HG03521 (cell line): Measurements from ENCODE around the gene RNASE2.
"Not testable (repeated sequence)": the region's sequence is repeated elsewhere in the genome, so short reads cannot be mapped to it uniquely, and the experiment has no call there.

ENCODE experiments used
- ATAC-seq: cut with Tn5 transposase; IDR thresholded peaks from one replicate; pipeline ENCODE4 v1.9.1; 2021; ENCODE audit warnings: mild to moderate bottlenecking, moderate library complexity; ENCODE audit not compliant: unreplicated experiment

Gene RNASE2

GRCh38 chr14:20980906-20981305 is 25.6 kb downstream of the RNASE2 start:
- no peak for ATAC-seq

DNA sequence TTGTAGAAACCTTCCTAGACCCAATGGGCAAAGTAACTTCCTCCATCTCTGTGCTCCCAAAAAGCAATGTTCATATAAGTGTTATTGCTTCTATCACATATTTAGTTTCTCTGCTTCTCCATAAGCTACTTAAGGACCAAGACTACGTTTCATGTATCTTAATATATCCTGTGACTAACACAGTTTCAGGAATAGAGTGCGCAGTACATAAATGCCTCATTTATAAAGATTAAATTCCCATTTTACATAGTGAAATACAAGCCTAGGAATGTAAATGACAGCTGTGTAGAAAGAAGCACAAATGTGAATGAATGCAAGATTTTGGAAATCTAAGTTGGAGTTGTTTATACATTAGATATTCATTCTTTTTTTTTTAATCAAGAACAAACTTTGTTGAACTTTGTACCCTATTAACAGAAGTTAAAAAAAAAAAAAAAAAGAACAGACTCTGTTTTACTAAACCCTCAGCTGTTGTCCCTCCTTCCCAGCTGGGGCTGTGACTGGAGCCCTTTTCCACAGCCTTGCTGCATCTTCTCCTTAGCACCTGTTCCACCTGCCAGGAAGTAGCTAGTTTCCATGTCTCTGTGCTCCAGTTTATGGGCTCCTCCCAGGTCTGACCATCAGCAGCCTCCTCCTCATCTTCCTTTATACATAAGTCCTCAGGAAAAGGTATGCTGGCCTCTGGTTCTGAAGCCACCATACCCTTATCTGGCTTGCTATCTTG is 27.5 kb downstream of the RNASE2 start:
- ATAC-seq, result no peak

DNA sequence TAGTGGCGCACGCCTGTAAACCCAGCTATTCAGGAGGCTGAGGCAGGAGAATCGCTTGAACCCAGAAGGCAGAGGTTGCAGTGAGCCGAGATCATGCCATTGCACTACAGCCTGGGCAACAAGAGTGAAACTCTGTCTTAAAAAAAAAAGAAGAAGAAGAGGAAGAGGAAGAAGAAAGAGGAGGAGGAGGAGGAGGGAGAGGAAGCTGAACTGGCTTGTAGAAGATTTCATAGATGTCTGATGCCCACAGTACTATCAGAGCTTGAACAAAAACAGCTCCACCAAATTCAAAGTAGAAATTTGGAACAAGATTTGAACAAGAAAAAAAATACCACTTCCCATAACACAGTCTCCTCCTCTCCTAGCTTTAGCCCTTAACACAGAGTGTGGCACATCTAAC is 30.4 kb downstream of the RNASE2 start:
- not testable (repeated sequence) for ATAC-seq

- ATAC-seq, result no peak
Observed at GRCh38 chr14:20986811-20987210, 31.5 kb downstream of the RNASE2 start.

DNA sequence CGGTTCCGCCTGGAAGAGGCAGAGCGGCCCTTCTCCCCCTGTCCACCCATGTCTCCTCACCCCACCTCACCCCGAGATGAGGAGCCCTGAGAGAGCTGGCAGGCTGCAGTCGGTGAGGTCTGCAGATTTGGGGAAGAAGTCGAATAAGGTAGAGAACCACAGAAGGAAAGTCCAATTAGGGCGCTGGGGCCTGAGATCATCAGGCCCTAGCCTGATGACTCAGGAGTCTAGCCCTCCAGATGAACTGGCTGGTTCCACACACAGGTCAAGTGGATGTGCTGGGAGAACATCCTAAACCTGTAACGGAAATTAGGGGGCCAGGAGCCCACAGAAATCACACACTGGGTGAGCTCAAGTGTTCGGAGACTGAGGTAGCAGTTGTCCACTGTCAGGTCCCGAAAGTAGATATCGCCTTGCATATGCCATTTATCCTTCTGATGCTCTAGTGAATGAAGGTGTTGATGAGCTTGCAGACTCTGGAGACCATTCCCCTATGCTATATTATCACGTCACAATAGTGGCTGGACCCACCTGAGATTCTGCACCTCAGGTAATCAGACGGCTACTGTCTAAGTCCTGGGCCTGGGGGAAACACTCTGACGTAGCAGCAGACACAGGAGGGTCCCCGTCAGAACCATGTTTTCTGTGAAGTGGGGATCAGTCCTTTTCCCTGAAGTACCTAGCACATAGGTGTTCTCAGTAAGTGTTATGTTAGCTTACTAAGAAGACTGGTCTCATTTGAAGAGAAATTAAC is 33.6 kb downstream of the RNASE2 start:
- no peak for ATAC-seq

- ATAC-seq, result no peak
Observed at GRCh38 chr14:20989471-20989786, 34.1 kb downstream of the RNASE2 start.

DNA sequence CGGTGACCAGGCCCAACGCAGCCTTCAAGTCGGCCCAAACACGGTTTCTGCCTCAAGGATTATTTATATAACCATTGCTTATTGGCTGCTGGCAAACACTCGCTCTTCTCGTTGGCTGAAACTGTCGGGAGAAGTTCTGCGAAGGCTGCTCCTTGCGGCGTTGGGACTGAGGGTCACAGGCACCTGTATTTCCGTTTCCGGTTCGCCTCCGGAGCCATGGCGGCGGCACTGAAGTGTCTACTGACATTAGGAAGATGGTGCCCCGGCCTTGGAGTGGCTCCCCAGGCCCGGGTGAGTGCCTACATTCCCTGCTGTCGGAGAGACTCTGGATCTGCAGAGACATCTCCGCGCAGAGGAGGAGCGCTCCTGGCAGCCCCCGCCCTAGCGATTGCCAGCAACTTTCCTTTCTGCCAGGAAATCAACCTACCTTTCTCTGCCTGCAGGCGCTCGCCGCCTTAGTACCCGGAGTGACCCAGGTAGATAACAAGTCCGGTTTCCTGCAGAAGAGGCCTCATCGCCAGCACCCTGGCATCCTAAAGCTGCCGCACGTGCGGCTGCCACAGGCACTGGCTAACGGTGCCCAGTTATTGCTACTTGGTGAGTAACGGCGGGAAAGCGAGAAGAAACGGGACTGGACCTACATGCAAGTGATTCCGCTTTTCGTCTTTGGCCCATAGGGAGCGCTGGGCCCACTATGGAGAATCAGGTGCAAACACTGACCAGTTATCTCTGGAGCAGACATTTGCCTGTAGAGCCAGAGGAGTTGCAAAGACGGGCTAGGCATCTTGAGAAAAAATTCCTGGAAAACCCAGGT is 34.7 kb downstream of the RNASE2 start, which contains the start of gene METTL17:
METTL17 (plus strand) TSS at position 194 of the 814 bp plus-strand sequence; CDS start at position 217, 23 bp downstream.
- ATAC-seq, result peak; percentile 98

DNA sequence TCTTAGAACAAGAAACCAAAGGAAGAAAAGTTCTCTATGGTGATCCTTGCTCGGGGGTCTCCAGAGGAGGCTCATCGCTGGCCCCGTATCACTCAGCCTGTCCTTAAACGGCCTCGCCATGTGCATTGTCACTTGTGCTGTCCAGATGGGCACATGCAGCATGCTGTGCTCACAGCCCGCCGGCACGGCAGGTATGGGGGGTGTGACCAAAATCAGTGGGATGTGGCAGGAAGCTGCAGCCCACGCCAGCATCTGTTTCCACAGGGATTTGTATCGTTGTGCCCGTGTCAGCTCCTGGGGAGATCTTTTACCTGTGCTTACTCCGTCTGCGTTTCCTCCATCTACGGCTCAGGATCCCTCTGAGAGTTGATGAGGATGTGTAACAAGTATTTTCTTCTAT is 41.2 kb downstream of the RNASE2 start:
- ATAC-seq, result no peak

DNA sequence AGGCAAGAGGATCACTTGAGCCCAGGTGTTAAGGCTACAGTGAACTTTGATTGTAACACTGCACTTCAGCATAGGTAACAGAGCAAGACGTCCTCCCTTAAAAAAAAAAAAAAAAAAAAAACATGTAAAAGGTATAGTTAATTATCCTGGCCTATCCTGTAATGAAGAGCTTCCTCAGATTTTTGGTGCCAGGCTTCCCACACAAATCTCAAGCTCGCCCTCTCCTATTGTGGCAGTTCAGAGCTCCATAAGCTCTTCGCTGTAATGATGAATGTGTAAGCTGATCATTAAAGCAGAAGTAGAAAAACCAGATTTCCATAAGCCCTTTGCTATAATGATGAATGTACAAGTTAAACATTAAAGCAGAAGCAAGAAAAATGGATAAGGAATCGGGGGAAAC is 41.8 kb downstream of the RNASE2 start:
- no peak for ATAC-seq

- ATAC-seq, result no peak
Observed at GRCh38 chr14:20997564-20997963, 42.3 kb downstream of the RNASE2 start.

- ATAC-seq, result no peak
Observed at GRCh38 chr14:20998139-20998538, 42.9 kb downstream of the RNASE2 start.

DNA sequence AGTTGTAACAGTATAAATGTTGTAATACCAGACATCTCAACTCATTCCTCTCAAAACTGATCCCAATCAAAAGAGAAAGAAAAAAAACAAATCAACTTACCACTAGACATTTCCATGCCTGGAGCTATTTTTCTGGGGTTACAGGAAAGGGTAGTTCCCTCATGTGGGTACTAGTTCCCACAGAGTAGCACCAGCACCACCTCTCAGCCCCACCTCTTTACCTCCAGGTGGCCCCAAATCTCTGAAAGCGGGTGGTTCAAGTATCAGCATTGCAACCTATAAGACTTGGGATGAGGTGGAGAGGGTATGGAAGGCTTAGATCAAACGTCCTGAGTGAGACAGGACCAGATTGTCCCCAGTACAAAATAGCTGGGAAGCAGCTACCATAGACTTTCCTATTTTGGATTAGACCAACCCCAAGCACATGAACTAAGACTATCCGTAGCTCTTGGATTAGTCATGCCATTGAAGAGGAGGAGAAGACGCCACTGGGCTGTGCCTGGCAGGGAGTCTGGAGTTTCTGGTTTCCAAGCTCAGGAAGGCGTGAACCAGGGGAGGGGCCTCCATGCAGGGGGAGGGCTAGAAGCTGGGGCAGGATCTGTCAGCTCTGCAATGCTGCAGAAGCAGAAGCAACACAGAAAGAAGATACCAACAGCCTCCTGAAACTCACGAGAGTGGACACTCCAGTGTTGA is 43.5 kb downstream of the RNASE2 start, which contains the start of gene SLC39A2:
SLC39A2 (plus strand) TSS at position 620 of the 693 bp plus-strand sequence. CDS start 154 bp downstream, outside the sequence.
- no peak for ATAC-seq

DNA sequence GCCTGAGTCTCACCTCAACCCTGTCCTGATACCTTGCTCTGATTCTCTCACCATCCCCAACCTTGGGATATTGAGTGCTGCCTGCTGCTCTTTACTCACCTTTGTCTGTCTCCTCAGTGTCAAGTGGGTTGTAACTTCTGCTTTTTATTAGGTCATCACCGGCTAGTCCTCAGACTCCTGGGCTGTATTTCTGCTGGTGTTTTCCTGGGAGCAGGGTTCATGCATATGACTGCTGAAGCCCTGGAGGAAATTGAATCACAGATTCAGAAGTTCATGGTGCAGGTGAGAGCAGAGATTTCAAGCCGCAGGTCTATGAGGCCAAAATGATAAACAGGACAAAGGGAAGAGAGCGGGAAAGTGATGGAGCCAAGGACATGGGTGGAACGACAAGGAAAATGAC is 44.3 kb downstream of the RNASE2 start:
- ATAC-seq, result no peak

- ATAC-seq, result no peak
Observed at GRCh38 chr14:21001218-21001617, 45.9 kb downstream of the RNASE2 start.

- ATAC-seq, result no peak
Observed at GRCh38 chr14:21003788-21004346, 48.6 kb downstream of the RNASE2 start.
